ENCODE data around the gene AMH. TPM values are rescaled to one million over a fixed set of nuclear protein-coding genes. Genes with fewer than 3 reads are reported as not detected.

Gene AMH
- total and polyA plus RNA-seq, 2 donors (not counting 1 experiment from before 2014, with no cell fraction given): 0.03 to 0.33 TPM

DNA sequence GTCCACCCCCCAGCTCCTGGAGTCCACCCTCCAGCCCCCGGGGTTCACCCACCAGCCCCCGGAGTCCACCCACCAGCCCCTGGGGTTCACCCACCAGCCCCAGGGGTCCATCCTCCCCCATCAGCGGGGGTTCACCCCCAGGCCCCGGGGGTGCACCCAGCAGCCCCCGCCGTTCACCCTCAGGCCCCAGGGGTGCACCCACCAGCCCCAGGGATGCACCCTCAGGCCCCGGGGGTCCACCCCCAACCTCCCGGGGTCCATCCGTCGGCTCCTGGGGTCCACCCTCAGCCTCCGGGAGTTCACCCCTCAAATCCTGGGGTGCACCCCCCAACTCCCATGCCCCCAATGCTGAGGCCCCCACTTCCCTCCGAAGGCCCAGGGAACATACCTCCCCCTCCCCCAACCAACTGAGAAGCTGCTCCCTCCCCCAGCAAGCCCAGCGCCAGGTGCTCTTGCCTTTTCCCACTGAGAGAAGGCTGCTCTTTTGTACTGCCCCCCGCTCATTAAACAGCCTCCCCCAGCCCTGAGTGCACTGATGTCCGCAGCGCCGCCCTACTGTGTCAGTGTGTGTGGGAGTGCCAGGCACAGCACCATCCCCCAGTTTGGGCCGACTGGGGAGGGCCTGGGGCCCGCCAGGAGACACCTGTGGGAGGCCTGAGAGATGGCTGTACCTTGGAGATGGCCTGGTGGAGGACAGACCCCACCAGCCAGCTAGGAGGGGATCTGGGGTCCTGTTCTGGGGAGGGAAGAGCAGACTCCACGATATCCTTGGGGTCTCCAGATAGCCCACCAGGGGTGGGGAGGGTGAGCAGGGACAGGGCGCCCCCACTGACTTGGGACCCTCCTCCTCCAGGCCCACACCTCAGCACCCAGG, 750 bp upstream of the AMH start:
- Histone ChIP-seq H3K27ac (ENCODE audit: insufficient read depth, low read length) (no peak overlapping the region), H3K27me3 (ENCODE audit: control insufficient read depth, insufficient read depth, low read length) (peaks cover 34% of the 10 kb centered on the region), H4K20me1 (ENCODE audit: control insufficient read depth, extremely low read depth, insufficient read depth, low read length) (no peaks in the 10 kb centered on the region), H3K79me2 (ENCODE audit: control insufficient read depth, insufficient read depth, low read length) (peaks cover 11% of the 10 kb centered on the region), H3K4me3 (replicated peaks in 1 of 4; ENCODE audit: control extremely low read depth in 1 of 4, insufficient read depth in 1 of 4, low read depth in 3 of 4, low read length in 4 of 4) (no peak overlapping the region), H3K4me2 (ENCODE audit: extremely low read depth, insufficient read depth, low read length) (no peak overlapping the region), H2AFZ (ENCODE audit: low read length) (no peak overlapping the region), H3K4me1 (ENCODE audit: control insufficient read depth, extremely low read depth, insufficient read depth, low read length) (peaks cover 7% of the 10 kb centered on the region), H3K36me3 (ENCODE audit: control insufficient read depth, insufficient read depth, low read length) (peaks cover 31% of the 10 kb centered on the region), H3K9me3 (ENCODE audit: control insufficient read depth, insufficient read depth, low read depth, low read length) (no peaks in the 10 kb centered on the region), H3K9ac (ENCODE audit: insufficient read depth, low read length) (no peak overlapping the region)
- TF ChIP-seq EZH2 (IDR thresholded peaks at IDR 0.05; ENCODE audit: low read length, missing control alignments): no peak
- TF ChIP-seq, protein P1, sequence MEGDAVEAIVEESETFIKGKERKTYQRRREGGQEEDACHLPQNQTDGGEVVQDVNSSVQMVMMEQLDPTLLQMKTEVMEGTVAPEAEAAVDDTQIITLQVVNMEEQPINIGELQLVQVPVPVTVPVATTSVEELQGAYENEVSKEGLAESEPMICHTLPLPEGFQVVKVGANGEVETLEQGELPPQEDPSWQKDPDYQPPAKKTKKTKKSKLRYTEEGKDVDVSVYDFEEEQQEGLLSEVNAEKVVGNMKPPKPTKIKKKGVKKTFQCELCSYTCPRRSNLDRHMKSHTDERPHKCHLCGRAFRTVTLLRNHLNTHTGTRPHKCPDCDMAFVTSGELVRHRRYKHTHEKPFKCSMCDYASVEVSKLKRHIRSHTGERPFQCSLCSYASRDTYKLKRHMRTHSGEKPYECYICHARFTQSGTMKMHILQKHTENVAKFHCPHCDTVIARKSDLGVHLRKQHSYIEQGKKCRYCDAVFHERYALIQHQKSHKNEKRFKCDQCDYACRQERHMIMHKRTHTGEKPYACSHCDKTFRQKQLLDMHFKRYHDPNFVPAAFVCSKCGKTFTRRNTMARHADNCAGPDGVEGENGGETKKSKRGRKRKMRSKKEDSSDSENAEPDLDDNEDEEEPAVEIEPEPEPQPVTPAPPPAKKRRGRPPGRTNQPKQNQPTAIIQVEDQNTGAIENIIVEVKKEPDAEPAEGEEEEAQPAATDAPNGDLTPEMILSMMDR (conservative IDR thresholded peaks at IDR 0.05 in 1 of 2, IDR thresholded peaks at IDR 0.05 in 1 of 2; ENCODE audit: low read depth in 1 of 2, low read length in 2 of 2): no peak
- no peak for DNase-seq (ENCODE audit: low read depth in 2 of 2)

DNA sequence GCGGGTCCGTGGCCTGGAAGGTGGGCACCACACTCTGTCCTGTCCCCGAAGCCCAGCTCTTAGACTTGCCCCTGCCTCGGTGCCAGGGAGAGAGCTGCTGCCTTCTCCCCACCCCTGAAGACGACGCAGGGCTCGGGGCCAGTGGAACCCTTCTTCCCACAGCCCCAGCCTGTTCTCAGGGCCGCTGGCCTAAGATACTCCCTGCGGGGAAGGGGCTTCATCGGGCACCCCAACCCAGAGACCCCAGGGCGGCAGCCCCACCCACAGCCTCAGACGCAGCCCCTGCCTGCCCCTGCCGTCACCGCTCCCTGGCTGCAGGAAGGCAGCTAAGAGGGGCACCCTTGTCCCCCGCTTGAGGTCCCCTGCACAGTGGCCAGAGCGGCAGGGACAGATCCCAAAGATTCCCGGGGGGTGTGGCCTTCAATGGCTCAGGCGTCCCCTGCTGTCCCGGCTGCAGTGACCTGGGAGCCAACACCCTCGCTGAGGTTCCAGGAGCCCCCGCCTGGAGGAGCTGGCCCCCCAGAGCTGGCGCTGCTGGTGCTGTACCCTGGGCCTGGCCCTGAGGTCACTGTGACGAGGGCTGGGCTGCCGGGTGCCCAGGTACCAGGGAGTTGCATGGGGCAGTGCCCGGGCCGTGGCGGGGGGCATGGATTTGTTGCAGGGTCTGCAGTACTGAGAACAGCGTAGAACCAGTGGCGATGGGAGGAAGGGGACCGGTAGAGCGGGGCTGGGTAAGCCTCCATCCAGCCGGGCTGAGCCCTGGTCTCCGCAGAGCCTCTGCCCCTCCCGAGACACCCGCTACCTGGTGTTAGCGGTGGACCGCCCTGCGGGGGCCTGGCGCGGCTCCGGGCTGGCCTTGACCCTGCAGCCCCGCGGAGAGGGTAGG, 1.0 kb downstream of the AMH start:
- Histone ChIP-seq H3K9me3 (ENCODE audit: control insufficient read depth, insufficient read depth, low read depth, low read length) (no peaks in the 10 kb centered on the region), H3K4me2 (ENCODE audit: extremely low read depth, insufficient read depth, low read length) (no peak overlapping the region), H3K4me3 (replicated peaks in 1 of 4; ENCODE audit: control extremely low read depth in 1 of 4, insufficient read depth in 1 of 4, low read depth in 3 of 4, low read length in 4 of 4) (no peak overlapping the region), H3K9ac (ENCODE audit: insufficient read depth, low read length) (no peak overlapping the region), H3K79me2 (ENCODE audit: control insufficient read depth, insufficient read depth, low read length) (no peaks in the 10 kb centered on the region), H3K4me1 (ENCODE audit: control insufficient read depth, extremely low read depth, insufficient read depth, low read length) (peaks cover 7% of the 10 kb centered on the region), H2AFZ (ENCODE audit: low read length) (no peak overlapping the region), H4K20me1 (ENCODE audit: control insufficient read depth, extremely low read depth, insufficient read depth, low read length) (no peaks in the 10 kb centered on the region), H3K36me3 (ENCODE audit: control insufficient read depth, insufficient read depth, low read length) (peaks cover 20% of the 10 kb centered on the region), H3K27ac (ENCODE audit: insufficient read depth, low read length) (no peak overlapping the region), H3K27me3 (ENCODE audit: control insufficient read depth, insufficient read depth, low read length) (peaks cover 38% of the 10 kb centered on the region)
- peak; percentile 35 for TF ChIP-seq EZH2 (IDR thresholded peaks at IDR 0.05; ENCODE audit: low read length, missing control alignments)
- TF ChIP-seq, protein P1 (conservative IDR thresholded peaks at IDR 0.05 in 1 of 2, IDR thresholded peaks at IDR 0.05 in 1 of 2; ENCODE audit: low read depth in 1 of 2, low read length in 2 of 2): no peak
- no peak for DNase-seq (ENCODE audit: low read depth in 2 of 2)

DNA sequence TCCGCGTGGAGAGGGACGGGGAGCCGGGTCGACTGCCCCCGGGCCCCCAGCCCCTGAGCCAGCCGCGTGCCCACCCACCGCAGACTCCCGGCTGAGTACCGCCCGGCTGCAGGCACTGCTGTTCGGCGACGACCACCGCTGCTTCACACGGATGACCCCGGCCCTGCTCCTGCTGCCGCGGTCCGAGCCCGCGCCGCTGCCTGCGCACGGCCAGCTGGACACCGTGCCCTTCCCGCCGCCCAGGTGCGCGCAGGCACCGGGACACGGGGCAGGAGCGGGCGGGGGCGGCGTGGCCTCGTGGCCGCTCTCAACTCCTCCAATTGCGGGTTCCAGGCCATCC, 1.6 kb downstream of the AMH start:
- H3K27me3 ChIP-seq (ENCODE audit: control insufficient read depth, insufficient read depth, low read length): peaks cover 38% of the 10 kb centered on the region
- no peak overlapping the region for H3K27ac ChIP-seq (ENCODE audit: insufficient read depth, low read length)
- DNase-seq (ENCODE audit: low read depth in 2 of 2): no peak
- TF ChIP-seq, protein P1 (conservative IDR thresholded peaks at IDR 0.05 in 1 of 2, IDR thresholded peaks at IDR 0.05 in 1 of 2; ENCODE audit: low read depth in 1 of 2, low read length in 2 of 2): no peak
- TF ChIP-seq EZH2 (IDR thresholded peaks at IDR 0.05; ENCODE audit: low read length, missing control alignments): peak; percentile 81
- H2AFZ ChIP-seq (ENCODE audit: low read length): no peak overlapping the region
- no peak overlapping the region for H3K9ac ChIP-seq (ENCODE audit: insufficient read depth, low read length)
- H3K4me2 ChIP-seq (ENCODE audit: extremely low read depth, insufficient read depth, low read length): no peak overlapping the region
- H3K79me2 ChIP-seq (ENCODE audit: control insufficient read depth, insufficient read depth, low read length): no peaks in the 10 kb centered on the region
- no peaks in the 10 kb centered on the region for H4K20me1 ChIP-seq (ENCODE audit: control insufficient read depth, extremely low read depth, insufficient read depth, low read length)
- H3K36me3 ChIP-seq (ENCODE audit: control insufficient read depth, insufficient read depth, low read length): peaks cover 16% of the 10 kb centered on the region
- no peak overlapping the region for H3K4me3 ChIP-seq (replicated peaks in 1 of 4; ENCODE audit: control extremely low read depth in 1 of 4, insufficient read depth in 1 of 4, low read depth in 3 of 4, low read length in 4 of 4)
- H3K9me3 ChIP-seq (ENCODE audit: control insufficient read depth, insufficient read depth, low read depth, low read length): no peaks in the 10 kb centered on the region
- peaks cover 7% of the 10 kb centered on the region for H3K4me1 ChIP-seq (ENCODE audit: control insufficient read depth, extremely low read depth, insufficient read depth, low read length)

All from fibroblast of lung (primary cell).